ENCODE measurements around the gene LIPG. TPM values are rescaled to one million over a fixed set of nuclear protein-coding genes. Genes with fewer than 3 reads are reported as not detected.

The LIPG gene
- total RNA-seq, 1 experiment from 2014 or later = 57.8 TPM

DNA sequence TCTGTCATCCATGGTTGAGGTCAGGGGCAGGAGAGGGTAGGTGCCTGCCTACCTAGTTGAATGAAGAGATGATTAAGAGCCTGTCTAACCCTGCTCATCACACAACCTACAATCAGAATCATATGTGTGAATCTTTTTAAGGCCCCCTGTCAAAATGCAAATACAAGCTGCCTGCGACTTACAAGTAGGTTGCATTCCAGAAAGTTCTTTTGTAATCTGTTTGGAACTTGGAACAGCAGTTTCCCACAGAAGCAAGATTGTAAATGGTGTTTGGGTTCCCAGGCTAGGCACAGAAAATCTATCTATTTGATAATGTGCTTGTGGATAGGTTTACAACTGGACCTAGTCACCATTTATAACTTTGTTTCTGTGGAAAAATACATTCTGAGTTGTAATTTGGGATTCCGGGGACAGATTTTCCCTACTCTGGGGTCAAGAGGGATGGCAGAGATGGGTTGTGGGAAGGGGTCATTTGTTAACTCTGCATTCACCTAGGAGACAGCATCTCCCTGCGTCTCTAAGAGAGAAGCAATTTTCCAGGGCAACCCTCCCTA, 4.4 kb downstream of the LIPG start:
- no TSS peak for BruUV-seq (replicated peaks)
- Mint-ChIP-seq H3K4me1 (ENCODE audit: insufficient read depth, unreplicated experiment) (peaks cover 55% of the 10 kb centered on the region), H3K4me3 (ENCODE audit: unreplicated experiment) (no peak overlapping the region), H3K27me3 (ENCODE audit: insufficient read depth, unreplicated experiment) (no peaks in the 10 kb centered on the region), H3K9me3 (ENCODE audit: unreplicated experiment) (no peaks in the 10 kb centered on the region), H3K27ac (ENCODE audit: low read depth, unreplicated experiment) (no peak overlapping the region), H3K36me3 (ENCODE audit: insufficient read depth, unreplicated experiment) (peaks cover 15% of the 10 kb centered on the region)
- no peak for DNase-seq (ENCODE audit: unreplicated experiment)
- ChIA-PET CTCF (interaction anchor here (0.6 to 1.9 kb wide), 2 partner anchors 36 to 201 kb away, joined by 3 to 10 read pairs; no protein-coding TSS in a partner anchor), POLR2A (no interaction called here)
- intact Hi-C loops (cut with micrococcal nuclease) = no loop called here
- TF ChIP-seq, protein P1, sequence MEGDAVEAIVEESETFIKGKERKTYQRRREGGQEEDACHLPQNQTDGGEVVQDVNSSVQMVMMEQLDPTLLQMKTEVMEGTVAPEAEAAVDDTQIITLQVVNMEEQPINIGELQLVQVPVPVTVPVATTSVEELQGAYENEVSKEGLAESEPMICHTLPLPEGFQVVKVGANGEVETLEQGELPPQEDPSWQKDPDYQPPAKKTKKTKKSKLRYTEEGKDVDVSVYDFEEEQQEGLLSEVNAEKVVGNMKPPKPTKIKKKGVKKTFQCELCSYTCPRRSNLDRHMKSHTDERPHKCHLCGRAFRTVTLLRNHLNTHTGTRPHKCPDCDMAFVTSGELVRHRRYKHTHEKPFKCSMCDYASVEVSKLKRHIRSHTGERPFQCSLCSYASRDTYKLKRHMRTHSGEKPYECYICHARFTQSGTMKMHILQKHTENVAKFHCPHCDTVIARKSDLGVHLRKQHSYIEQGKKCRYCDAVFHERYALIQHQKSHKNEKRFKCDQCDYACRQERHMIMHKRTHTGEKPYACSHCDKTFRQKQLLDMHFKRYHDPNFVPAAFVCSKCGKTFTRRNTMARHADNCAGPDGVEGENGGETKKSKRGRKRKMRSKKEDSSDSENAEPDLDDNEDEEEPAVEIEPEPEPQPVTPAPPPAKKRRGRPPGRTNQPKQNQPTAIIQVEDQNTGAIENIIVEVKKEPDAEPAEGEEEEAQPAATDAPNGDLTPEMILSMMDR (IDR thresholded peaks at IDR 0.05; ENCODE audit: unreplicated experiment) = no peak

DNA sequence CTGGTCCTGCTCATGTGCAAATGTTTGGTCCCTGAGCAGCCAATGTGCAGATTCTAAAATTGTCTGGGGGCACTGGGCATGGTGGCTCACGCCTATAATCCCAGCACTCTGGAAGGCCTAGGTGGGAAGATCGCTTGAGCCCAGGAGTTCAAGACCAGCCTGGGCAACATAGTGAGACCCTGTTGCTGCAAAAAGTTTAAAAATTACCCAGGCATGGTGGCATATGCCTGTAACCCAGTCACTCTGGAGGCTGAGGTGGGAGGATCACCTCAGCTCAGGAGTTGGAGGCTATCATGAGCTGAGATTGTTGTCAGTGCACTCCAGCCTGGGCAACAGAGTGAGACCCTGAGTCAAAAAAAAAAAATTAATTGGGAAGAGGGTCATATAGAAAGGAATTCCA, 5.1 kb downstream of the LIPG start:
- H3K9me3 Mint-ChIP-seq (ENCODE audit: unreplicated experiment) = no peaks in the 10 kb centered on the region
- TF ChIP-seq, protein P1 (IDR thresholded peaks at IDR 0.05; ENCODE audit: unreplicated experiment) = no peak
- H3K27me3 Mint-ChIP-seq (ENCODE audit: insufficient read depth, unreplicated experiment) = no peaks in the 10 kb centered on the region
- DNase-seq (ENCODE audit: unreplicated experiment) = no peak
- no TSS peak for BruUV-seq (replicated peaks)
- peaks cover 51% of the 10 kb centered on the region for H3K4me1 Mint-ChIP-seq (ENCODE audit: insufficient read depth, unreplicated experiment)
- H3K4me3 Mint-ChIP-seq (ENCODE audit: unreplicated experiment) = no peak overlapping the region
- intact Hi-C loops (cut with micrococcal nuclease) = no loop called here
- CTCF ChIA-PET = interaction anchor here (1.0 to 1.2 kb wide), 2 partner anchors 8 to 200 kb away, joined by 3 read pairs; no protein-coding TSS in a partner anchor
- H3K36me3 Mint-ChIP-seq (ENCODE audit: insufficient read depth, unreplicated experiment) = peaks cover 15% of the 10 kb centered on the region
- POLR2A ChIA-PET = no interaction called here
- H3K27ac Mint-ChIP-seq (ENCODE audit: low read depth, unreplicated experiment) = no peak overlapping the region

DNA sequence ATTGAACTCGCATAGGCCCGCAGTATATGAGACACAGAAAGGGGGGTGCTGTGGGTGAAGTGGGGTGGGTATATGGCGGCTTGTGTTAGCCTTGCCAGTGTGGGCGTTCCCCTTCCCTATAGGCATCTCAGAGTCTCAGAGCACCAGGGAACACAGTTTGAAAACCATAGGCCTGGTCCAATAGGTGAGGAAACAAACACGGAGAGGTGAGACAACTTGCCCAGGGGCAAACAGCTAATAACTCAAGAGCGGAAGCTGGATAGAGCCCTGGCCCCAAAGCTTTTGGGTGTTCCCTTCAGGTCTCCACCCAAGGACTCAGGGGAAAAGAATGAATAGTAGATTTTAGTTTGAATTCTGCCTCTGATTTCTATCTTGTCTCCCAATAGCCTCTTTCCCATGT, 7.9 kb downstream of the LIPG start:
- Mint-ChIP-seq H3K4me3 (ENCODE audit: unreplicated experiment) (peak overlapping the region; percentile 19), H3K36me3 (ENCODE audit: insufficient read depth, unreplicated experiment) (peaks cover 24% of the 10 kb centered on the region), H3K27me3 (ENCODE audit: insufficient read depth, unreplicated experiment) (no peaks in the 10 kb centered on the region), H3K4me1 (ENCODE audit: insufficient read depth, unreplicated experiment) (peaks cover 27% of the 10 kb centered on the region), H3K9me3 (ENCODE audit: unreplicated experiment) (no peaks in the 10 kb centered on the region), H3K27ac (ENCODE audit: low read depth, unreplicated experiment) (peak overlapping the region; percentile 68)
- TF ChIP-seq, protein P1 (IDR thresholded peaks at IDR 0.05; ENCODE audit: unreplicated experiment) = no peak
- BruUV-seq (replicated peaks) = no TSS peak
- ChIA-PET CTCF (interaction anchor here (0.6 to 2.6 kb wide), 10 partner anchors 10 to 1105 kb away, joined by 3 to 10 read pairs (median 4); no protein-coding TSS in a partner anchor), POLR2A (interaction anchor here (0.6 to 2.1 kb wide), 8 partner anchors 9 to 243 kb away, joined by 3 to 12 read pairs (median 3); no protein-coding TSS in a partner anchor)
- DNase-seq (ENCODE audit: unreplicated experiment) = peak; percentile 65
- intact Hi-C loops (cut with micrococcal nuclease) = loop anchor here (1.0 kb wide), 1 partner anchor 40 kb away; no protein-coding TSS in a partner anchor

DNA sequence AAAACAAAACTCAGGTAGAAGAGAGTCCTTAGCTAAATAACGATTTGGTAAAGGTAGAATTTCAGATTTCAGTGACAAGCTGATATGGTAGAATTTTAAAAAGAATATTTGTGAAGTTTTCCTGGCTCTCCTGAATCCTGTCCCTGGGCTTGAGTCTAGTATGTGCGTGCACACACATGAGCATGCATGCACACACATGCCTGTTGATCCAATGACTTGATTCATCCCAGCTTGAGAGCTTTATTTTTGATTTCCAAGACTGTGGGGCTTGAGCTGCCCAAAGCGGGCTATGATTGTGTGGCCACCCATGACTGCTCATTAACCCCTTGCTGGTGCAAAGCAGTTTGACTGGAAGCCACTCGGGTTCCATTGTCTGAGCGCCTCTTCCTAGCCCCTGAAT, 9.0 kb downstream of the LIPG start:
- Mint-ChIP-seq H3K4me3 (ENCODE audit: unreplicated experiment) (no peak overlapping the region), H3K27me3 (ENCODE audit: insufficient read depth, unreplicated experiment) (no peaks in the 10 kb centered on the region), H3K4me1 (ENCODE audit: insufficient read depth, unreplicated experiment) (peaks cover 19% of the 10 kb centered on the region), H3K27ac (ENCODE audit: low read depth, unreplicated experiment) (no peak overlapping the region), H3K9me3 (ENCODE audit: unreplicated experiment) (no peaks in the 10 kb centered on the region), H3K36me3 (ENCODE audit: insufficient read depth, unreplicated experiment) (peaks cover 32% of the 10 kb centered on the region)
- CTCF ChIA-PET = interaction anchor here (2.3 to 2.6 kb wide), 2 partner anchors 11 to 196 kb away, joined by 9 to 10 read pairs; no protein-coding TSS in a partner anchor
- TF ChIP-seq, protein P1 (IDR thresholded peaks at IDR 0.05; ENCODE audit: unreplicated experiment) = no peak
- POLR2A ChIA-PET = interaction anchor here (2.1 kb wide), 1 partner anchor 38 kb away, joined by 12 read pairs; no protein-coding TSS in a partner anchor
- DNase-seq (ENCODE audit: unreplicated experiment) = no peak
- BruUV-seq (replicated peaks) = no TSS peak
- intact Hi-C loops (cut with micrococcal nuclease) = no loop called here
